ENCODE results near the gene B4GALT1.

GRCh38 chr9:33202018-33202417 is 34.9 kb upstream of the B4GALT1 start:
- TF ChIP-seq, protein P1, sequence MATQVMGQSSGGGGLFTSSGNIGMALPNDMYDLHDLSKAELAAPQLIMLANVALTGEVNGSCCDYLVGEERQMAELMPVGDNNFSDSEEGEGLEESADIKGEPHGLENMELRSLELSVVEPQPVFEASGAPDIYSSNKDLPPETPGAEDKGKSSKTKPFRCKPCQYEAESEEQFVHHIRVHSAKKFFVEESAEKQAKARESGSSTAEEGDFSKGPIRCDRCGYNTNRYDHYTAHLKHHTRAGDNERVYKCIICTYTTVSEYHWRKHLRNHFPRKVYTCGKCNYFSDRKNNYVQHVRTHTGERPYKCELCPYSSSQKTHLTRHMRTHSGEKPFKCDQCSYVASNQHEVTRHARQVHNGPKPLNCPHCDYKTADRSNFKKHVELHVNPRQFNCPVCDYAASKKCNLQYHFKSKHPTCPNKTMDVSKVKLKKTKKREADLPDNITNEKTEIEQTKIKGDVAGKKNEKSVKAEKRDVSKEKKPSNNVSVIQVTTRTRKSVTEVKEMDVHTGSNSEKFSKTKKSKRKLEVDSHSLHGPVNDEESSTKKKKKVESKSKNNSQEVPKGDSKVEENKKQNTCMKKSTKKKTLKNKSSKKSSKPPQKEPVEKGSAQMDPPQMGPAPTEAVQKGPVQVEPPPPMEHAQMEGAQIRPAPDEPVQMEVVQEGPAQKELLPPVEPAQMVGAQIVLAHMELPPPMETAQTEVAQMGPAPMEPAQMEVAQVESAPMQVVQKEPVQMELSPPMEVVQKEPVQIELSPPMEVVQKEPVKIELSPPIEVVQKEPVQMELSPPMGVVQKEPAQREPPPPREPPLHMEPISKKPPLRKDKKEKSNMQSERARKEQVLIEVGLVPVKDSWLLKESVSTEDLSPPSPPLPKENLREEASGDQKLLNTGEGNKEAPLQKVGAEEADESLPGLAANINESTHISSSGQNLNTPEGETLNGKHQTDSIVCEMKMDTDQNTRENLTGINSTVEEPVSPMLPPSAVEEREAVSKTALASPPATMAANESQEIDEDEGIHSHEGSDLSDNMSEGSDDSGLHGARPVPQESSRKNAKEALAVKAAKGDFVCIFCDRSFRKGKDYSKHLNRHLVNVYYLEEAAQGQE (IDR thresholded peaks at IDR 0.05; ENCODE audit: insufficient read depth in 1 of 2, low read depth in 2 of 2, low read length in 2 of 2): no peak
- TF ChIP-seq POLR2AphosphoS5 (IDR thresholded peaks at IDR 0.05; ENCODE audit: low read depth, low read length): no peak
- no peak for TF ChIP-seq SIN3A (IDR thresholded peaks at IDR 0.05; ENCODE audit: borderline replicate concordance, insufficient read depth, low read length)

Data from PFSK-1 (cell line).